ENCODE results near the gene TTC21A. TPM values are rescaled to one million over a fixed set of nuclear protein-coding genes. Genes with fewer than 3 reads are reported as not detected.

Gene TTC21A
- total and polyA plus RNA-seq, 12 donors: 1.2 to 35.7 (median 5.8) TPM

DNA sequence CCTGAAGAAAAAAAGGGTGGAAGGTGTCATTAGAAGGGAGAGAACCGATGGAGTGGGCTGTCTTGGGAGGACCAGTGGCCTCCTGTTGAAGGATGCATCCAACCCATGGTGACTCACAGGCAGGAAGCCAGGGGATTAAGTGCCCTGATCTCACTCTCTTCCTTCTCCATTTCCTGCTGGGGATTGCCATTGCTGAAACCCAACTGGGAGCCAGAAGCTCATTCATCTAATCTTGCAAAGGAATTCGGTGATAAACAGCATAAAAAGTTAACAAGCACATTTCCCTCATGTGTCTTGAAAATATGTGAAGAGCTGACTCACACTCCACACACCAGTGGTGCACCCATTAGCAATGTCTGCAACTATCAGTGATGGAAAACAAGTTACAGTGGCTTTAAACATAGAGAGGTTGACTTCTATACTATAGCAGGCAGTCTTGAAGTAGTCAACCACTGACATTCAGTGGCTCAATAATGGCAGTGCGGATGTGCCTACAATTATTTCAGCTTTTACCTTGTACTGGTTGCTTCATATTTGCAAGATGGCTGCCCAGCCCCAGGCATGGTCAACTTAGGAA, 58.7 kb downstream of the TTC21A start:
- TF ChIP-seq POLR2A (IDR thresholded peaks at IDR 0.05): no peak
- no peak for TF ChIP-seq CTCF (IDR thresholded peaks at IDR 0.05)
- no peak overlapping the region for H3K4me3 ChIP-seq
- DNase-seq: peak in 2 of 7 donors; percentile 34 to 53
- peaks cover 0 to 10% of the 10 kb centered on the region in 2 donors for H3K4me1 ChIP-seq (replicated peaks in 1 of 2)
- H3K27ac ChIP-seq: peak overlapping the region in 1 of 5 donors; percentile 65
- intact Hi-C loops (cut with DNase I): no loop called here
- no peaks in the 10 kb centered on the region for H3K9me3 ChIP-seq (replicated peaks in 1 of 3)
- no peaks in the 10 kb centered on the region for H3K36me3 ChIP-seq (replicated peaks in 1 of 2)
- WGBS, 4 donors: 67 to 81% (median 76%) methylated on average over 3 of the region's 3 CpGs
- H3K27me3 ChIP-seq: no peaks in the 10 kb centered on the region

DNA sequence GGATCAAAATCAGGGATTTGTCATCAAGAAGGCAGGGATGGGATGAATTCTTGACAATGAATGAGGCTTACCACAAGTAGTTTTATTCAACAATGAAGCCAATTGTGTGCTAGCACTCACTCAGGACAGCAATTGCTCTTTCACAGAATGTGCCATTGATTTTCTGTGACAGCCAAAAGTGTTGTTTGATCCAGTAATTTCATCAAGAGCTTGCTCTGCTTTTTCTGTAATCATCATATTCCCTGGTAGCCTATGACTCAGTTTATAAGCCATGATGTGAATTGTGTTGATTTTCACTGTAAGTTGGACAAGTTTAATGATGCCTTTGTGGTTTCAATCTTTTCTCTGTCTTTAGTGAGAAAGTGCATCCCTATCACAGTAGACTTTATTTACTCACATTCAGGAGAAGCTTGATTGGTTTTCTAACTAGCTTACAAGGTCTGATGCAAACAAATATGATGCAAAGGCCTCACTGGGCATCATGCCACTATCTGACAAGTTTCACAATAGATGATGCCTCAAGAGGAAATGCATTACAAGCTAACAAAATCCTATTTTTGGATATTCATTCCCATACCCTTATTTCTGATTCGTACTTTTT, 59.6 kb downstream of the TTC21A start:
- H3K4me1 ChIP-seq (replicated peaks in 1 of 2): peaks cover 0 to 10% of the 10 kb centered on the region in 2 donors
- WGBS, 4 donors: 18 to 27% (median 24%) methylated on average over 1 of the region's 1 CpG
- DNase-seq: peak; percentile 69 to 96 (median 84)
- TF ChIP-seq POLR2A (IDR thresholded peaks at IDR 0.05): no peak
- no peak for TF ChIP-seq CTCF (IDR thresholded peaks at IDR 0.05)
- H3K27me3 ChIP-seq: no peaks in the 10 kb centered on the region
- intact Hi-C loops (cut with DNase I): no loop called here
- no peaks in the 10 kb centered on the region for H3K36me3 ChIP-seq (replicated peaks in 1 of 2)
- H3K9me3 ChIP-seq (replicated peaks in 1 of 3): no peaks in the 10 kb centered on the region
- no peak overlapping the region for H3K4me3 ChIP-seq
- peak overlapping the region in 2 of 5 donors; percentile 18 to 65 for H3K27ac ChIP-seq

- Histone ChIP-seq H3K36me3 (replicated peaks in 1 of 2) (no peaks in the 10 kb centered on the region), H3K27me3 (no peaks in the 10 kb centered on the region), H3K4me3 (no peak overlapping the region), H3K4me1 (replicated peaks in 1 of 2) (peaks cover 0 to 10% of the 10 kb centered on the region in 2 donors), H3K27ac (no peak overlapping the region), H3K9me3 (replicated peaks in 1 of 3) (no peaks in the 10 kb centered on the region)
- 87 to 92% (median 91%) methylated on average over 5 of the region's 5 CpGs for WGBS, 4 donors
- TF ChIP-seq CTCF (IDR thresholded peaks at IDR 0.05): no peak
- no peak for TF ChIP-seq POLR2A (IDR thresholded peaks at IDR 0.05)
- DNase-seq: peak in 2 of 7 donors; percentile 4 to 44
- intact Hi-C loops (cut with DNase I): no loop called here
These were observed 60.8 kb downstream of the TTC21A start for GRCh38 chr3:39168156-39168780.

DNA sequence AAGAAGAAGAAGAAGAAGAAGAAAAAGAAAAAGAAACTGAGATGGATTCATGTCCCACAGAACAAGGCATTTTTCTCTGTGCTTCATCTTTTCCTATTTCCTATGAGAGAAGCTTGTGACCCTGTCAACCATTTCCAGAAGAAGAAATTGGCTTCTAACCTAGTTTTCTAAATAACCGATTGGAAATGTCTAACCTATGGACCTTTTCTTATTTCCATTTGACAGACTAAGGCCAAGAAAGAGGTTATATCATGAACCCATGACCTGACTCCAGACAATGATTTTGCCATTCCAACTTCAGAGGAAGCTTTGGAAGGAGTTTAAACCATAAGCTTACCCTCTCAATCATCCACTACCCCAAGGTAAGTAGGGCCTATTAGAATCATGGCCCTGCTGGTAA, 62.2 kb downstream of the TTC21A start:
- TF ChIP-seq CTCF (IDR thresholded peaks at IDR 0.05) (no peak), POLR2A (IDR thresholded peaks at IDR 0.05) (no peak)
- H3K4me3 ChIP-seq: no peak overlapping the region
- H3K36me3 ChIP-seq (replicated peaks in 1 of 2): no peaks in the 10 kb centered on the region
- H3K27me3 ChIP-seq: no peaks in the 10 kb centered on the region
- H3K4me1 ChIP-seq (replicated peaks in 1 of 2): peaks cover 0 to 10% of the 10 kb centered on the region in 2 donors
- intact Hi-C loops (cut with DNase I): no loop called here
- WGBS, 4 donors: 46 to 74% (median 69%) methylated on average over 1 of the region's 1 CpG
- DNase-seq: no peak
- no peaks in the 10 kb centered on the region for H3K9me3 ChIP-seq (replicated peaks in 1 of 3)
- H3K27ac ChIP-seq: no peak overlapping the region

All from adrenal gland (tissue), 12 donors.